HCT116 (cell line): ENCODE measurements around the gene BTBD9. TPM values are rescaled to one million over a fixed set of nuclear protein-coding genes. Genes with fewer than 3 reads are reported as not detected.

Experiments
- ATAC-seq: fragments of 200-7000 bp; cut with Tn5 transposase; 2 replicates; pipeline ENCODE4 v1.9.1; 2020; ENCODE audit warnings: mild to moderate bottlenecking, moderate library complexity
- BruUV-seq: library from RNA; stranded (reverse); fragments of 400-500 nt; replicated peaks from 2 replicates; lab custom pipeline; 2021; lab: Mats Ljungman, UMichigan
- CTCF ChIA-PET: fragments of 300-600 bp; sonication (Branson Sonifier 250); formaldehyde crosslinking; loops from one replicate; lab custom pipeline; 2021; ENCODE audit warnings: antibody characterized with exemption; lab: Charles Lee
- POLR2A ChIA-PET: fragments of 300-600, 350-600 bp; sonication (Branson Sonifier 250); formaldehyde crosslinking; loops from one replicate; lab custom pipeline; 2021; ENCODE audit warnings: antibody characterized with exemption; lab: Charles Lee
- RAD21 ChIA-PET, 2 experiments: fragments of 300-600 bp; sonication (Branson Sonifier 250); formaldehyde crosslinking; loops; one replicate each; lab custom pipeline; 2023; ENCODE audit warnings: low total read pairs in 2 of 2; ENCODE audit not compliant: uncharacterized antibody in 2 of 2, unreplicated experiment in 2 of 2, low non-redundant PET in 1 of 2; lab: Charles Lee
- DNase-seq: peaks from one replicate; pipeline ENCODE4 v3.0.0-alpha.2; 2010; ENCODE audit warnings: low read depth, low spot score
- H2AFZ ChIP-seq: fragments of 200-600 bp; shearing (Covaris generic), sonication (generic); 2 replicates; pipeline ENCODE4 v1.6.1; 2017; ENCODE audit warnings: low read depth, mixed run types, mixed read lengths, antibody characterized with exemption, low read length; ENCODE audit not compliant: poor library complexity, severe bottlenecking
- H3K27ac ChIP-seq: 2 replicates; pipeline ENCODE4 v1.5.1; 2012; ENCODE audit warnings: low read depth, low read length
- H3K27me3 ChIP-seq: fragments of 200-600 bp; sonication (generic); 2 replicates; pipeline ENCODE4 v1.6.1; 2016; ENCODE audit warnings: mixed run types, low read length, mixed read lengths; ENCODE audit not compliant: insufficient read depth
- H3K36me3 ChIP-seq, 2 experiments: fragments of 200-500 bp in 1 of 2; fragments of 200-600 bp in 1 of 2; sonication (Bioruptor generic) in 1 of 2; sonication (generic) in 1 of 2; 2 replicates each; pipeline versions ENCODE4 v1.5.1 to v1.6.1; 2014 to 2016; ENCODE audit warnings: low read length in 2 of 2, inconsistent platforms in 1 of 2, mixed read lengths in 1 of 2, mixed run types in 1 of 2; ENCODE audit not compliant: insufficient read depth in 2 of 2, control insufficient read depth in 1 of 2
- H3K4me1 ChIP-seq, 2 experiments: fragments of 200-600 bp in 1 of 2; sonication (generic) in 1 of 2; 2 replicates each; pipeline versions ENCODE4 v1.5.1 to v1.6.1; 2012 to 2017; ENCODE audit warnings: low read length in 2 of 2, inconsistent platforms in 1 of 2, mild to moderate bottlenecking in 1 of 2, mixed read lengths in 1 of 2, mixed run types in 1 of 2, moderate library complexity in 1 of 2; ENCODE audit not compliant: insufficient read depth in 2 of 2, control insufficient read depth in 1 of 2
- H3K4me2 ChIP-seq: fragments of 200-600 bp; sonication (generic); 2 replicates; pipeline ENCODE4 v1.6.1; 2017; ENCODE audit warnings: mixed run types, low read length, mixed read lengths
- H3K4me3 ChIP-seq, 2 experiments: fragments of 200-600 bp in 1 of 2; sonication (generic) in 1 of 2; replicated peaks in 1 of 2; 2 replicates each; pipeline ENCODE4 v1.5.1; 2011 to 2016; ENCODE audit warnings: low read length in 2 of 2, control low read depth in 1 of 2, low read depth in 1 of 2, mild to moderate bottlenecking in 1 of 2, mixed read lengths in 1 of 2, mixed run types in 1 of 2
- H3K79me2 ChIP-seq: fragments of 200-600 bp; sonication (generic); 2 replicates; pipeline ENCODE4 v1.6.1; 2017; ENCODE audit warnings: mild to moderate bottlenecking, mixed run types, low read length, moderate library complexity, mixed read lengths; ENCODE audit not compliant: insufficient read depth
- H3K9ac ChIP-seq: fragments of 200-600 bp; sonication (generic); 2 replicates; pipeline ENCODE4 v1.6.1; 2016; ENCODE audit warnings: low read length, mixed read lengths
- H3K9me2 ChIP-seq: fragments of 200-600 bp; sonication (generic), shearing (Covaris generic); 2 replicates; pipeline ENCODE4 v1.6.1; 2017; ENCODE audit warnings: mixed run types, mild to moderate bottlenecking, moderate library complexity; ENCODE audit not compliant: insufficient read depth
- H3K9me3 ChIP-seq, 2 experiments: fragments of 200-500 bp in 1 of 2; fragments of 200-600 bp in 1 of 2; sonication (Bioruptor generic) in 1 of 2; sonication (generic) in 1 of 2; 2 replicates each; pipeline ENCODE4 v1.6.1; 2014 to 2017; ENCODE audit warnings: low read length in 2 of 2, mixed read lengths in 2 of 2, inconsistent platforms in 1 of 2, low read depth in 1 of 2, mild to moderate bottlenecking in 1 of 2, mixed run types in 1 of 2, moderate library complexity in 1 of 2; ENCODE audit not compliant: control insufficient read depth in 1 of 2, insufficient read depth in 1 of 2
- H4K20me1 ChIP-seq: fragments of 200-600 bp; sonication (generic), shearing (Covaris generic); 2 replicates; pipeline ENCODE4 v1.6.1; 2017; ENCODE audit warnings: mixed run types, mild to moderate bottlenecking, moderate library complexity; ENCODE audit not compliant: insufficient read depth
- CEBPB ChIP-seq: IDR thresholded peaks from 2 replicates; pipeline ENCODE4 v1.6.1; 2012; ENCODE audit warnings: low read depth
- CTCF ChIP-seq, 3 experiments: fragments of 200-600 bp in 1 of 3; sonication (generic) in 1 of 3; IDR thresholded peaks in 2 of 3; conservative IDR thresholded peaks in 1 of 3; 2 replicates each; pipeline ENCODE4 v1.5.1; 2012 to 2017; ENCODE audit warnings: low read depth in 2 of 3, low read length in 2 of 3, antibody characterized with exemption in 1 of 3, borderline replicate concordance in 1 of 3, control low read depth in 1 of 3, mild to moderate bottlenecking in 1 of 3, mixed read lengths in 1 of 3, mixed run types in 1 of 3, moderate library complexity in 1 of 3; ENCODE audit not compliant: insufficient read depth in 1 of 3
- EGR1 ChIP-seq: IDR thresholded peaks from 2 replicates; pipeline ENCODE4 v1.6.1; 2012; ENCODE audit warnings: low read depth
- ELF1 ChIP-seq: IDR thresholded peaks from 2 replicates; pipeline ENCODE4 v1.6.1; 2012; ENCODE audit warnings: low read depth, borderline replicate concordance
- EZH2 ChIP-seq: fragments of 200-600 bp; sonication (generic); IDR thresholded peaks from 2 replicates; pipeline ENCODE4 v1.6.1; 2017; ENCODE audit warnings: antibody characterized with exemption, mixed run types
- FOSL1 ChIP-seq: IDR thresholded peaks from 2 replicates; pipeline ENCODE4 v1.6.1; 2012; ENCODE audit warnings: low read depth
- JUND ChIP-seq: IDR thresholded peaks from 2 replicates; pipeline ENCODE4 v1.6.1; 2012
- POLR2AphosphoS5 ChIP-seq: IDR thresholded peaks from 2 replicates; pipeline ENCODE4 v1.6.1; 2011; ENCODE audit warnings: mild to moderate bottlenecking, low read depth, low read length, moderate library complexity
- RAD21 ChIP-seq: IDR thresholded peaks from 2 replicates; pipeline ENCODE4 v1.6.1; 2012; ENCODE audit warnings: low read depth, mild to moderate bottlenecking
- SIN3A ChIP-seq: IDR thresholded peaks from 2 replicates; pipeline ENCODE4 v1.6.1; 2012; ENCODE audit warnings: low read depth
- SRF ChIP-seq: IDR thresholded peaks from 2 replicates; pipeline ENCODE4 v1.6.1; 2012; ENCODE audit warnings: low read depth
- YY1 ChIP-seq: IDR thresholded peaks from 2 replicates; pipeline ENCODE4 v1.6.1; 2011; ENCODE audit warnings: low read length, low read depth, moderate library complexity, mild to moderate bottlenecking; ENCODE audit not compliant: insufficient replicate concordance; ENCODE audit errors: extremely low read depth
- ZNF274 ChIP-seq: fragments of 200-500 bp; sonication (Bioruptor generic); IDR thresholded peaks from 2 replicates; pipeline ENCODE4 v1.6.1; 2014; ENCODE audit warnings: mild to moderate bottlenecking, low read depth, low read length, inconsistent platforms
- intact Hi-C: fragments of 100-400 bp; cut with micrococcal nuclease; formaldehyde crosslinking; loops from 2 replicates; pipeline ENCODE4 v1.10.0; 2022
- total RNA-seq: library from RNA; stranded (reverse); gene quantifications from one replicate; pipeline ENCODE4 v1.2.1, GENCODE V29; 2021; ENCODE audit not compliant: unreplicated experiment
- TF ChIP-seq, protein P1 (sequence below): IDR thresholded peaks from 2 replicates; pipeline ENCODE4 v1.6.1; 2012; ENCODE audit warnings: low read depth
- TF ChIP-seq, protein P2 (sequence below): IDR thresholded peaks from 2 replicates; pipeline ENCODE4 v1.6.1; 2011; ENCODE audit warnings: mild to moderate bottlenecking, low read length, moderate library complexity; ENCODE audit not compliant: insufficient replicate concordance; ENCODE audit errors: extremely low read depth

The BTBD9 gene
- total RNA-seq, 1 experiment from 2014 or later, result 10.9 TPM

- TF ChIP-seq CTCF (IDR thresholded peaks at IDR 0.05 in 2 of 3, conservative IDR thresholded peaks at IDR 0.05 in 1 of 3; ENCODE audit: borderline replicate concordance in 1 of 3, insufficient read depth in 1 of 3, low read depth in 2 of 3, low read length in 2 of 3) (no peak), FOSL1 (no peak), POLR2AphosphoS5 (no peak), RAD21 (no peak), JUND (no peak), ZNF274 (no peak), ELF1 (no peak), SRF (no peak)
- TF ChIP-seq, all 23 proteins: peak for 0
Measured at GRCh38 chr6:38352636-38353035, 287.1 kb downstream of the BTBD9 start (continued).

- no peak overlapping the region for H3K27ac ChIP-seq
- intact Hi-C loops, result no loop called here
- ChIA-PET CTCF (no interaction called here), RAD21 (no interaction called here), POLR2A (interaction anchor here (0.7 kb wide), 2 partner anchors 18 to 303 kb away, joined by 4 to 6 read pairs; no protein-coding TSS in a partner anchor)
- H3K79me2 ChIP-seq, result no peaks in the 10 kb centered on the region
- peaks cover 0 to 2% of the 10 kb centered on the region in 2 experiments; a peak in 1 of 4 replicates for H3K4me1 ChIP-seq
- no peak overlapping the region for H2AFZ ChIP-seq
- H3K9me2 ChIP-seq, result no peaks in the 10 kb centered on the region
- H4K20me1 ChIP-seq, result no peaks in the 10 kb centered on the region
- no peaks in the 10 kb centered on the region for H3K9me3 ChIP-seq
- H3K9ac ChIP-seq, result no peak overlapping the region
- peaks cover 7% of the 10 kb centered on the region; the same call in 1 of the 2 replicates for H3K27me3 ChIP-seq
- no TSS peak for BruUV-seq
- DNase-seq (no peak), ATAC-seq (no peak)
- H3K4me2 ChIP-seq, result no peak overlapping the region
- no peaks in the 10 kb centered on the region for H3K36me3 ChIP-seq
- no peak overlapping the region for H3K4me3 ChIP-seq
- TF ChIP-seq CTCF (IDR thresholded peaks at IDR 0.05 in 2 of 3, conservative IDR thresholded peaks at IDR 0.05 in 1 of 3; ENCODE audit: borderline replicate concordance in 1 of 3, insufficient read depth in 1 of 3, low read depth in 2 of 3, low read length in 2 of 3), result no peak
- TF ChIP-seq, protein P1, sequence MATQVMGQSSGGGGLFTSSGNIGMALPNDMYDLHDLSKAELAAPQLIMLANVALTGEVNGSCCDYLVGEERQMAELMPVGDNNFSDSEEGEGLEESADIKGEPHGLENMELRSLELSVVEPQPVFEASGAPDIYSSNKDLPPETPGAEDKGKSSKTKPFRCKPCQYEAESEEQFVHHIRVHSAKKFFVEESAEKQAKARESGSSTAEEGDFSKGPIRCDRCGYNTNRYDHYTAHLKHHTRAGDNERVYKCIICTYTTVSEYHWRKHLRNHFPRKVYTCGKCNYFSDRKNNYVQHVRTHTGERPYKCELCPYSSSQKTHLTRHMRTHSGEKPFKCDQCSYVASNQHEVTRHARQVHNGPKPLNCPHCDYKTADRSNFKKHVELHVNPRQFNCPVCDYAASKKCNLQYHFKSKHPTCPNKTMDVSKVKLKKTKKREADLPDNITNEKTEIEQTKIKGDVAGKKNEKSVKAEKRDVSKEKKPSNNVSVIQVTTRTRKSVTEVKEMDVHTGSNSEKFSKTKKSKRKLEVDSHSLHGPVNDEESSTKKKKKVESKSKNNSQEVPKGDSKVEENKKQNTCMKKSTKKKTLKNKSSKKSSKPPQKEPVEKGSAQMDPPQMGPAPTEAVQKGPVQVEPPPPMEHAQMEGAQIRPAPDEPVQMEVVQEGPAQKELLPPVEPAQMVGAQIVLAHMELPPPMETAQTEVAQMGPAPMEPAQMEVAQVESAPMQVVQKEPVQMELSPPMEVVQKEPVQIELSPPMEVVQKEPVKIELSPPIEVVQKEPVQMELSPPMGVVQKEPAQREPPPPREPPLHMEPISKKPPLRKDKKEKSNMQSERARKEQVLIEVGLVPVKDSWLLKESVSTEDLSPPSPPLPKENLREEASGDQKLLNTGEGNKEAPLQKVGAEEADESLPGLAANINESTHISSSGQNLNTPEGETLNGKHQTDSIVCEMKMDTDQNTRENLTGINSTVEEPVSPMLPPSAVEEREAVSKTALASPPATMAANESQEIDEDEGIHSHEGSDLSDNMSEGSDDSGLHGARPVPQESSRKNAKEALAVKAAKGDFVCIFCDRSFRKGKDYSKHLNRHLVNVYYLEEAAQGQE, result no peak
- TF ChIP-seq, protein P2, sequence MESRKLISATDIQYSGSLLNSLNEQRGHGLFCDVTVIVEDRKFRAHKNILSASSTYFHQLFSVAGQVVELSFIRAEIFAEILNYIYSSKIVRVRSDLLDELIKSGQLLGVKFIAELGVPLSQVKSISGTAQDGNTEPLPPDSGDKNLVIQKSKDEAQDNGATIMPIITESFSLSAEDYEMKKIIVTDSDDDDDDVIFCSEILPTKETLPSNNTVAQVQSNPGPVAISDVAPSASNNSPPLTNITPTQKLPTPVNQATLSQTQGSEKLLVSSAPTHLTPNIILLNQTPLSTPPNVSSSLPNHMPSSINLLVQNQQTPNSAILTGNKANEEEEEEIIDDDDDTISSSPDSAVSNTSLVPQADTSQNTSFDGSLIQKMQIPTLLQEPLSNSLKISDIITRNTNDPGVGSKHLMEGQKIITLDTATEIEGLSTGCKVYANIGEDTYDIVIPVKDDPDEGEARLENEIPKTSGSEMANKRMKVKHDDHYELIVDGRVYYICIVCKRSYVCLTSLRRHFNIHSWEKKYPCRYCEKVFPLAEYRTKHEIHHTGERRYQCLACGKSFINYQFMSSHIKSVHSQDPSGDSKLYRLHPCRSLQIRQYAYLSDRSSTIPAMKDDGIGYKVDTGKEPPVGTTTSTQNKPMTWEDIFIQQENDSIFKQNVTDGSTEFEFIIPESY, result no peak
- TF ChIP-seq ELF1, result no peak
- no peak for TF ChIP-seq EZH2
- no peak for TF ChIP-seq EGR1
- TF ChIP-seq CEBPB, result no peak
- TF ChIP-seq SIN3A, result no peak
- no peak for TF ChIP-seq YY1
Measured at GRCh38 chr6:38350942-38351341, 288.8 kb downstream of the BTBD9 start.
